HCT116 (cell line): ENCODE results near the gene AMOTL1. TPM values are rescaled to one million over a fixed set of nuclear protein-coding genes. Genes with fewer than 3 reads are reported as not detected.

ENCODE experiments used
- ATAC-seq: fragments of 200-7000 bp; cut with Tn5 transposase; 2 replicates; pipeline ENCODE4 v1.9.1; 2020; ENCODE audit warnings: mild to moderate bottlenecking, moderate library complexity
- BruUV-seq: library from RNA; stranded (reverse); fragments of 400-500 nt; replicated peaks from 2 replicates; lab custom pipeline; 2021; lab: Mats Ljungman, UMichigan
- CTCF ChIA-PET: fragments of 300-600 bp; sonication (Branson Sonifier 250); formaldehyde crosslinking; loops from one replicate; lab custom pipeline; 2021; ENCODE audit warnings: antibody characterized with exemption; lab: Charles Lee
- POLR2A ChIA-PET: fragments of 300-600, 350-600 bp; sonication (Branson Sonifier 250); formaldehyde crosslinking; loops from one replicate; lab custom pipeline; 2021; ENCODE audit warnings: antibody characterized with exemption; lab: Charles Lee
- RAD21 ChIA-PET, 2 experiments: fragments of 300-600 bp; sonication (Branson Sonifier 250); formaldehyde crosslinking; loops; one replicate each; lab custom pipeline; 2023; ENCODE audit warnings: low total read pairs in 2 of 2; ENCODE audit not compliant: uncharacterized antibody in 2 of 2, unreplicated experiment in 2 of 2, low non-redundant PET in 1 of 2; lab: Charles Lee
- DNase-seq: peaks from one replicate; pipeline ENCODE4 v3.0.0-alpha.2; 2010; ENCODE audit warnings: low read depth, low spot score
- H2AFZ ChIP-seq: fragments of 200-600 bp; shearing (Covaris generic), sonication (generic); 2 replicates; pipeline ENCODE4 v1.6.1; 2017; ENCODE audit warnings: low read depth, mixed run types, mixed read lengths, antibody characterized with exemption, low read length; ENCODE audit not compliant: poor library complexity, severe bottlenecking
- H3K27ac ChIP-seq: 2 replicates; pipeline ENCODE4 v1.5.1; 2012; ENCODE audit warnings: low read depth, low read length
- H3K27me3 ChIP-seq: fragments of 200-600 bp; sonication (generic); 2 replicates; pipeline ENCODE4 v1.6.1; 2016; ENCODE audit warnings: mixed run types, low read length, mixed read lengths; ENCODE audit not compliant: insufficient read depth
- H3K36me3 ChIP-seq, 2 experiments: fragments of 200-500 bp in 1 of 2; fragments of 200-600 bp in 1 of 2; sonication (Bioruptor generic) in 1 of 2; sonication (generic) in 1 of 2; 2 replicates each; pipeline versions ENCODE4 v1.5.1 to v1.6.1; 2014 to 2016; ENCODE audit warnings: low read length in 2 of 2, inconsistent platforms in 1 of 2, mixed read lengths in 1 of 2, mixed run types in 1 of 2; ENCODE audit not compliant: insufficient read depth in 2 of 2, control insufficient read depth in 1 of 2
- H3K4me1 ChIP-seq, 2 experiments: fragments of 200-600 bp in 1 of 2; sonication (generic) in 1 of 2; 2 replicates each; pipeline versions ENCODE4 v1.5.1 to v1.6.1; 2012 to 2017; ENCODE audit warnings: low read length in 2 of 2, inconsistent platforms in 1 of 2, mild to moderate bottlenecking in 1 of 2, mixed read lengths in 1 of 2, mixed run types in 1 of 2, moderate library complexity in 1 of 2; ENCODE audit not compliant: insufficient read depth in 2 of 2, control insufficient read depth in 1 of 2
- H3K4me2 ChIP-seq: fragments of 200-600 bp; sonication (generic); 2 replicates; pipeline ENCODE4 v1.6.1; 2017; ENCODE audit warnings: mixed run types, low read length, mixed read lengths
- H3K4me3 ChIP-seq, 2 experiments: fragments of 200-600 bp in 1 of 2; sonication (generic) in 1 of 2; replicated peaks in 1 of 2; 2 replicates each; pipeline ENCODE4 v1.5.1; 2011 to 2016; ENCODE audit warnings: low read length in 2 of 2, control low read depth in 1 of 2, low read depth in 1 of 2, mild to moderate bottlenecking in 1 of 2, mixed read lengths in 1 of 2, mixed run types in 1 of 2
- H3K79me2 ChIP-seq: fragments of 200-600 bp; sonication (generic); 2 replicates; pipeline ENCODE4 v1.6.1; 2017; ENCODE audit warnings: mild to moderate bottlenecking, mixed run types, low read length, moderate library complexity, mixed read lengths; ENCODE audit not compliant: insufficient read depth
- H3K9ac ChIP-seq: fragments of 200-600 bp; sonication (generic); 2 replicates; pipeline ENCODE4 v1.6.1; 2016; ENCODE audit warnings: low read length, mixed read lengths
- H3K9me2 ChIP-seq: fragments of 200-600 bp; sonication (generic), shearing (Covaris generic); 2 replicates; pipeline ENCODE4 v1.6.1; 2017; ENCODE audit warnings: mixed run types, mild to moderate bottlenecking, moderate library complexity; ENCODE audit not compliant: insufficient read depth
- H3K9me3 ChIP-seq, 2 experiments: fragments of 200-500 bp in 1 of 2; fragments of 200-600 bp in 1 of 2; sonication (Bioruptor generic) in 1 of 2; sonication (generic) in 1 of 2; 2 replicates each; pipeline ENCODE4 v1.6.1; 2014 to 2017; ENCODE audit warnings: low read length in 2 of 2, mixed read lengths in 2 of 2, inconsistent platforms in 1 of 2, low read depth in 1 of 2, mild to moderate bottlenecking in 1 of 2, mixed run types in 1 of 2, moderate library complexity in 1 of 2; ENCODE audit not compliant: control insufficient read depth in 1 of 2, insufficient read depth in 1 of 2
- H4K20me1 ChIP-seq: fragments of 200-600 bp; sonication (generic), shearing (Covaris generic); 2 replicates; pipeline ENCODE4 v1.6.1; 2017; ENCODE audit warnings: mixed run types, mild to moderate bottlenecking, moderate library complexity; ENCODE audit not compliant: insufficient read depth
- ATF3 ChIP-seq: IDR thresholded peaks from 2 replicates; pipeline ENCODE4 v1.6.1; 2012
- CBX3 ChIP-seq: IDR thresholded peaks from 2 replicates; pipeline ENCODE4 v1.6.1; 2012; ENCODE audit warnings: low read depth
- FOSL1 ChIP-seq: IDR thresholded peaks from 2 replicates; pipeline ENCODE4 v1.6.1; 2012; ENCODE audit warnings: low read depth
- MAX ChIP-seq: IDR thresholded peaks from 2 replicates; pipeline ENCODE4 v1.6.1; 2012
- RAD21 ChIP-seq: IDR thresholded peaks from 2 replicates; pipeline ENCODE4 v1.6.1; 2012; ENCODE audit warnings: low read depth, mild to moderate bottlenecking
- YY1 ChIP-seq: IDR thresholded peaks from 2 replicates; pipeline ENCODE4 v1.6.1; 2011; ENCODE audit warnings: low read length, low read depth, moderate library complexity, mild to moderate bottlenecking; ENCODE audit not compliant: insufficient replicate concordance; ENCODE audit errors: extremely low read depth
- ZBTB33 ChIP-seq: IDR thresholded peaks from 2 replicates; pipeline ENCODE4 v1.6.1; 2011; ENCODE audit warnings: mild to moderate bottlenecking, low read length, moderate library complexity; ENCODE audit not compliant: insufficient replicate concordance; ENCODE audit errors: extremely low read depth
- intact Hi-C: fragments of 100-400 bp; cut with micrococcal nuclease; formaldehyde crosslinking; loops from 2 replicates; pipeline ENCODE4 v1.10.0; 2022
- total RNA-seq: library from RNA; stranded (reverse); gene quantifications from one replicate; pipeline ENCODE4 v1.2.1, GENCODE V29; 2021; ENCODE audit not compliant: unreplicated experiment
- TF ChIP-seq, protein P1 (sequence below), 3 experiments: fragments of 200-600 bp in 1 of 3; sonication (generic) in 1 of 3; IDR thresholded peaks in 2 of 3; conservative IDR thresholded peaks in 1 of 3; 2 replicates each; pipeline ENCODE4 v1.5.1; 2012 to 2017; ENCODE audit warnings: low read depth in 2 of 3, low read length in 2 of 3, antibody characterized with exemption in 1 of 3, borderline replicate concordance in 1 of 3, control low read depth in 1 of 3, mild to moderate bottlenecking in 1 of 3, mixed read lengths in 1 of 3, mixed run types in 1 of 3, moderate library complexity in 1 of 3; ENCODE audit not compliant: insufficient read depth in 1 of 3
- TF ChIP-seq, protein P2 (sequence below): IDR thresholded peaks from 2 replicates; pipeline ENCODE4 v1.6.1; 2012; ENCODE audit warnings: low read depth

Gene AMOTL1
- total RNA-seq, 1 experiment from 2014 or later: 27.6 TPM

DNA sequence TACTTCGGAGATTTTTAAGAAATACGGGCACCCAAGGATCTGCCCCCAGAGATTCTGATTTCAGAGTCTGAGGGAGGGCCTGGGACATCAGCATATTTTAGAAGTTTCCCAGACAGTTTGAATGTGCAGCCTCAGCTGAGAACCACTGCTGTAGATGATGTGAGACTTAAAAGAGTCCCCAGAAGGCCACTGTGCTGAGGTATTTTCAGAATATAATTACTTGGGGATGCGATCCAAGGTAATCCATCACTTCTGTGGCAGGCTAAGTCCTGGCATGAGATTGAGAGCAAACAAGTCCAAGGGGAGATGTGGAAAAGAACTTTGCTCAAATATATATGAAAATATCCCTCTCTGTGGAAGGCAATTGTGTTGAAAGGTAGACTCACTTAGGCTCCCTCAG lies 48.3 kb upstream of the AMOTL1 start:
- H3K27me3 ChIP-seq: no peaks in the 10 kb centered on the region
- H4K20me1 ChIP-seq: no peaks in the 10 kb centered on the region
- RAD21 ChIA-PET: no interaction called here
- no peak for DNase-seq
- BruUV-seq: no TSS peak
- TF ChIP-seq, protein P1, sequence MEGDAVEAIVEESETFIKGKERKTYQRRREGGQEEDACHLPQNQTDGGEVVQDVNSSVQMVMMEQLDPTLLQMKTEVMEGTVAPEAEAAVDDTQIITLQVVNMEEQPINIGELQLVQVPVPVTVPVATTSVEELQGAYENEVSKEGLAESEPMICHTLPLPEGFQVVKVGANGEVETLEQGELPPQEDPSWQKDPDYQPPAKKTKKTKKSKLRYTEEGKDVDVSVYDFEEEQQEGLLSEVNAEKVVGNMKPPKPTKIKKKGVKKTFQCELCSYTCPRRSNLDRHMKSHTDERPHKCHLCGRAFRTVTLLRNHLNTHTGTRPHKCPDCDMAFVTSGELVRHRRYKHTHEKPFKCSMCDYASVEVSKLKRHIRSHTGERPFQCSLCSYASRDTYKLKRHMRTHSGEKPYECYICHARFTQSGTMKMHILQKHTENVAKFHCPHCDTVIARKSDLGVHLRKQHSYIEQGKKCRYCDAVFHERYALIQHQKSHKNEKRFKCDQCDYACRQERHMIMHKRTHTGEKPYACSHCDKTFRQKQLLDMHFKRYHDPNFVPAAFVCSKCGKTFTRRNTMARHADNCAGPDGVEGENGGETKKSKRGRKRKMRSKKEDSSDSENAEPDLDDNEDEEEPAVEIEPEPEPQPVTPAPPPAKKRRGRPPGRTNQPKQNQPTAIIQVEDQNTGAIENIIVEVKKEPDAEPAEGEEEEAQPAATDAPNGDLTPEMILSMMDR (IDR thresholded peaks at IDR 0.05 in 2 of 3, conservative IDR thresholded peaks at IDR 0.05 in 1 of 3; ENCODE audit: borderline replicate concordance in 1 of 3, insufficient read depth in 1 of 3, low read depth in 2 of 3, low read length in 2 of 3): no peak
- no peak for TF ChIP-seq YY1
- TF ChIP-seq ATF3: no peak
- TF ChIP-seq CBX3: no peak
- no peak overlapping the region for H3K27ac ChIP-seq
- no peaks in the 10 kb centered on the region for H3K9me3 ChIP-seq
- H2AFZ ChIP-seq: peak overlapping the region; percentile 0
- no peaks in the 10 kb centered on the region for H3K9me2 ChIP-seq
- intact Hi-C loops: no loop called here
- H3K4me2 ChIP-seq: no peak overlapping the region
- no peaks in the 10 kb centered on the region for H3K36me3 ChIP-seq
- no peak overlapping the region for H3K9ac ChIP-seq
- no peaks in the 10 kb centered on the region for H3K79me2 ChIP-seq
- no peak overlapping the region for H3K4me3 ChIP-seq
- CTCF ChIA-PET: no interaction called here
- no peak for ATAC-seq
- H3K4me1 ChIP-seq: no peaks in the 10 kb centered on the region
- POLR2A ChIA-PET: no interaction called here

DNA sequence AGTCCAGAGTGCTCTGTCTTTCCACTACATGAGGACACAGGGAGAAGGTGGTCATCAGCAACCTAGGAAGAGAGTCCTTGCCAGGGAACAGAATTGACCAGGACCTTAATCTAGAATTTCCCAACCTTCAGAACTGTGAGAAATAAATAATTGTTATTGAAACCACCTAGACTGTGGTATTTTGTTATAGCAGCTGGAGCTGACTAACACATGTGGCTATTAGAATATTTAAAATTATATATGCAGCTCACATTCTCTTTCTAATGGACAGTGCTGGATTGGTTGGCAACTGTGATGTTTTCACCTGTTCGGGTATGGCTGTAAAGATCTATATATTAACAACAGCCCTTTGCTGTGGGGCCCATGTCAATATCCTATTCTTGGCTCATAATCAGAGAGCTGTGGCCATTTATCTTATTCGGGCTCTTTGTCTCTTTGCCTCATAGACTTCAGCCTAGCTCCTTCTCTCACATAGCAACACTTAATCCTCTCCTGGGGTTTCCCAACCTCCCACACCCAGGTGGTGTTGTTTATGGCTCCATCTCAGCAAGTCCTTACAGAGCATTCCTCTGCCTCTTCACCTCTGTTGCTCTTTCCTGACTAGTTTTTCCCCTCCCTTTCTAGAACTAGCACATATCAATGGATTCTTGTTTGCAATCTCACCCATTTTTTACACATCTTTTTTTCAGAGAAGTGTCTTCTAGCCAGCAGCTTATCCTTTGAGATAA lies 46.4 kb upstream of the AMOTL1 start:
- H3K9me3 ChIP-seq: no peaks in the 10 kb centered on the region
- no TSS peak for BruUV-seq
- no peak overlapping the region for H3K4me3 ChIP-seq
- ChIA-PET CTCF (no interaction called here), POLR2A (no interaction called here), RAD21 (no interaction called here)
- no peak overlapping the region for H3K9ac ChIP-seq
- ATAC-seq: no peak
- no peak overlapping the region for H3K4me2 ChIP-seq
- H3K4me1 ChIP-seq: no peaks in the 10 kb centered on the region
- no peaks in the 10 kb centered on the region for H3K27me3 ChIP-seq
- no peak overlapping the region for H2AFZ ChIP-seq
- intact Hi-C loops: no loop called here
- H3K36me3 ChIP-seq: no peaks in the 10 kb centered on the region
- no peak for DNase-seq
- no peak overlapping the region for H3K27ac ChIP-seq
- H4K20me1 ChIP-seq: no peaks in the 10 kb centered on the region
- no peaks in the 10 kb centered on the region for H3K9me2 ChIP-seq
- H3K79me2 ChIP-seq: no peaks in the 10 kb centered on the region
- TF ChIP-seq FOSL1: no peak
- TF ChIP-seq RAD21: no peak
- no peak for TF ChIP-seq ATF3
- TF ChIP-seq ZBTB33: no peak
- no peak for TF ChIP-seq MAX
- no peak for TF ChIP-seq CBX3
- TF ChIP-seq, protein P2, sequence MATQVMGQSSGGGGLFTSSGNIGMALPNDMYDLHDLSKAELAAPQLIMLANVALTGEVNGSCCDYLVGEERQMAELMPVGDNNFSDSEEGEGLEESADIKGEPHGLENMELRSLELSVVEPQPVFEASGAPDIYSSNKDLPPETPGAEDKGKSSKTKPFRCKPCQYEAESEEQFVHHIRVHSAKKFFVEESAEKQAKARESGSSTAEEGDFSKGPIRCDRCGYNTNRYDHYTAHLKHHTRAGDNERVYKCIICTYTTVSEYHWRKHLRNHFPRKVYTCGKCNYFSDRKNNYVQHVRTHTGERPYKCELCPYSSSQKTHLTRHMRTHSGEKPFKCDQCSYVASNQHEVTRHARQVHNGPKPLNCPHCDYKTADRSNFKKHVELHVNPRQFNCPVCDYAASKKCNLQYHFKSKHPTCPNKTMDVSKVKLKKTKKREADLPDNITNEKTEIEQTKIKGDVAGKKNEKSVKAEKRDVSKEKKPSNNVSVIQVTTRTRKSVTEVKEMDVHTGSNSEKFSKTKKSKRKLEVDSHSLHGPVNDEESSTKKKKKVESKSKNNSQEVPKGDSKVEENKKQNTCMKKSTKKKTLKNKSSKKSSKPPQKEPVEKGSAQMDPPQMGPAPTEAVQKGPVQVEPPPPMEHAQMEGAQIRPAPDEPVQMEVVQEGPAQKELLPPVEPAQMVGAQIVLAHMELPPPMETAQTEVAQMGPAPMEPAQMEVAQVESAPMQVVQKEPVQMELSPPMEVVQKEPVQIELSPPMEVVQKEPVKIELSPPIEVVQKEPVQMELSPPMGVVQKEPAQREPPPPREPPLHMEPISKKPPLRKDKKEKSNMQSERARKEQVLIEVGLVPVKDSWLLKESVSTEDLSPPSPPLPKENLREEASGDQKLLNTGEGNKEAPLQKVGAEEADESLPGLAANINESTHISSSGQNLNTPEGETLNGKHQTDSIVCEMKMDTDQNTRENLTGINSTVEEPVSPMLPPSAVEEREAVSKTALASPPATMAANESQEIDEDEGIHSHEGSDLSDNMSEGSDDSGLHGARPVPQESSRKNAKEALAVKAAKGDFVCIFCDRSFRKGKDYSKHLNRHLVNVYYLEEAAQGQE: no peak
